SJCRH30 (cell line): ENCODE results near the gene EHMT1. TPM values are rescaled to one million over a fixed set of nuclear protein-coding genes. Genes with fewer than 3 reads are reported as not detected.

ENCODE experiments used
- DNase-seq, 2 experiments: peaks; one replicate each; pipeline ENCODE4 v3.0.0-alpha.2; 2015 to 2020
- H3K27ac ChIP-seq: fragments of 250-450 bp; sonication (Bioruptor Pico); 2 replicates; pipeline ENCODE4 v1.5.1; 2020; ENCODE audit warnings: mild to moderate bottlenecking, moderate library complexity
- H3K27me3 ChIP-seq: fragments of 250-450 bp; sonication (Bioruptor Pico); 2 replicates; pipeline ENCODE4 v1.5.1; 2020; ENCODE audit warnings: mild to moderate bottlenecking, moderate library complexity
- H3K36me3 ChIP-seq: fragments of 250-450 bp; sonication (Bioruptor Pico); 2 replicates; pipeline ENCODE4 v1.5.1; 2020; ENCODE audit warnings: mild to moderate bottlenecking, moderate library complexity
- H3K4me1 ChIP-seq: fragments of 250-450 bp; sonication (Bioruptor Pico); 2 replicates; pipeline ENCODE4 v1.5.1; 2020; ENCODE audit warnings: mild to moderate bottlenecking, moderate library complexity
- H3K4me3 ChIP-seq: fragments of 250-450 bp; sonication (Bioruptor Pico); 2 replicates; pipeline ENCODE4 v1.5.1; 2020; ENCODE audit warnings: mild to moderate bottlenecking, moderate library complexity
- H3K9me3 ChIP-seq: fragments of 250-450 bp; sonication (Bioruptor Pico); replicated peaks from 2 replicates; pipeline ENCODE4 v1.5.1; 2020; ENCODE audit warnings: mild to moderate bottlenecking, moderate library complexity
- total RNA-seq: library from RNA; depleted of rRNA; stranded (reverse); fragments of >200 nt; shearing (Covaris generic); gene quantifications from 2 replicates; pipeline ENCODE4 v1.2.3, GENCODE V29; 2014

EHMT1 gene
- total RNA-seq, 1 experiment from 2014 or later, result 79.6 TPM

- DNase-seq, result no peak
- Histone ChIP-seq H3K27ac (peak overlapping the region; percentile 7; the same call in 1 of the 2 replicates), H3K36me3 (peaks cover 30% of the 10 kb centered on the region), H3K4me3 (no peak overlapping the region), H3K27me3 (no peaks in the 10 kb centered on the region), H3K9me3 (peaks cover 9% of the 10 kb centered on the region), H3K4me1 (peaks cover 10% of the 10 kb centered on the region)
Observed at GRCh38 chr9:137739371-137740309, 120.8 kb downstream of the EHMT1 start.

GRCh38 chr9:137740312-137740711 lies 121.5 kb downstream of the EHMT1 start:
- H3K36me3 ChIP-seq, result peaks cover 24% of the 10 kb centered on the region
- H3K4me3 ChIP-seq, result no peak overlapping the region
- H3K27ac ChIP-seq, result peak overlapping the region; percentile 7; the same call in 1 of the 2 replicates
- H3K27me3 ChIP-seq, result no peaks in the 10 kb centered on the region
- H3K9me3 ChIP-seq, result peaks cover 2% of the 10 kb centered on the region
- peak; percentile 83 to 89 for DNase-seq
- H3K4me1 ChIP-seq, result peaks cover 17% of the 10 kb centered on the region

GRCh38 chr9:137741330-137741729 lies 122.5 kb downstream of the EHMT1 start:
- Histone ChIP-seq H3K27me3 (no peaks in the 10 kb centered on the region), H3K4me3 (no peak overlapping the region), H3K36me3 (peaks cover 18% of the 10 kb centered on the region), H3K9me3 (no peaks in the 10 kb centered on the region), H3K4me1 (peaks cover 26% of the 10 kb centered on the region), H3K27ac (no peak overlapping the region)
- no peak for DNase-seq

GRCh38 chr9:137742698-137743097 lies 123.9 kb downstream of the EHMT1 start:
- Histone ChIP-seq H3K36me3 (peaks cover 14% of the 10 kb centered on the region), H3K4me3 (no peak overlapping the region), H3K27ac (no peak overlapping the region), H3K9me3 (no peaks in the 10 kb centered on the region), H3K27me3 (no peaks in the 10 kb centered on the region), H3K4me1 (peaks cover 26% of the 10 kb centered on the region)
- no peak for DNase-seq

- H3K4me3 ChIP-seq, result no peak overlapping the region
- no peak for DNase-seq
- H3K27me3 ChIP-seq, result no peaks in the 10 kb centered on the region
- H3K36me3 ChIP-seq, result peaks cover 14% of the 10 kb centered on the region
- peaks cover 26% of the 10 kb centered on the region for H3K4me1 ChIP-seq
- no peaks in the 10 kb centered on the region for H3K9me3 ChIP-seq
- no peak overlapping the region for H3K27ac ChIP-seq
Observed at GRCh38 chr9:137743695-137744094, 124.9 kb downstream of the EHMT1 start.

- H3K36me3 ChIP-seq, result peaks cover 14% of the 10 kb centered on the region
- H3K9me3 ChIP-seq, result no peaks in the 10 kb centered on the region
- no peak for DNase-seq
- peaks cover 25% of the 10 kb centered on the region for H3K4me1 ChIP-seq
- H3K27me3 ChIP-seq, result no peaks in the 10 kb centered on the region
- H3K27ac ChIP-seq, result peak overlapping the region; percentile 64
- no peak overlapping the region for H3K4me3 ChIP-seq
Observed at GRCh38 chr9:137744632-137745183, 125.9 kb downstream of the EHMT1 start.

GRCh38 chr9:137745541-137745991 lies 126.8 kb downstream of the EHMT1 start:
- peak; percentile 93 to 95 for DNase-seq
- Histone ChIP-seq H3K27ac (peak overlapping the region; percentile 64), H3K9me3 (no peaks in the 10 kb centered on the region), H3K36me3 (peaks cover 18% of the 10 kb centered on the region), H3K4me1 (peaks cover 16% of the 10 kb centered on the region), H3K27me3 (no peaks in the 10 kb centered on the region), H3K4me3 (no peak overlapping the region)

- H3K36me3 ChIP-seq, result peaks cover 19% of the 10 kb centered on the region
- no peak for DNase-seq
- no peak overlapping the region for H3K4me3 ChIP-seq
- H3K4me1 ChIP-seq, result peaks cover 16% of the 10 kb centered on the region
- no peaks in the 10 kb centered on the region for H3K9me3 ChIP-seq
- no peaks in the 10 kb centered on the region for H3K27me3 ChIP-seq
- no peak overlapping the region for H3K27ac ChIP-seq
Observed at GRCh38 chr9:137748311-137748710, 129.5 kb downstream of the EHMT1 start.

GRCh38 chr9:137748741-137749140 lies 129.9 kb downstream of the EHMT1 start:
- H3K27me3 ChIP-seq, result no peaks in the 10 kb centered on the region
- H3K4me3 ChIP-seq, result no peak overlapping the region
- peaks cover 16% of the 10 kb centered on the region for H3K4me1 ChIP-seq
- peaks cover 19% of the 10 kb centered on the region for H3K36me3 ChIP-seq
- no peak for DNase-seq
- H3K27ac ChIP-seq, result no peak overlapping the region
- no peaks in the 10 kb centered on the region for H3K9me3 ChIP-seq

GRCh38 chr9:137749511-137749910 lies 130.7 kb downstream of the EHMT1 start:
- no peak for DNase-seq
- H3K27ac ChIP-seq, result no peak overlapping the region
- H3K4me1 ChIP-seq, result peaks cover 16% of the 10 kb centered on the region
- no peaks in the 10 kb centered on the region for H3K9me3 ChIP-seq
- no peaks in the 10 kb centered on the region for H3K27me3 ChIP-seq
- no peak overlapping the region for H3K4me3 ChIP-seq
- H3K36me3 ChIP-seq, result peaks cover 23% of the 10 kb centered on the region

- Histone ChIP-seq H3K27me3 (no peaks in the 10 kb centered on the region), H3K4me1 (peaks cover 12% of the 10 kb centered on the region), H3K9me3 (no peaks in the 10 kb centered on the region), H3K4me3 (no peak overlapping the region), H3K36me3 (peaks cover 28% of the 10 kb centered on the region), H3K27ac (no peak overlapping the region)
- no peak for DNase-seq
Observed at GRCh38 chr9:137750007-137750406, 131.2 kb downstream of the EHMT1 start.

- no peak overlapping the region for H3K4me3 ChIP-seq
- H3K27me3 ChIP-seq, result no peaks in the 10 kb centered on the region
- DNase-seq, result no peak
- no peaks in the 10 kb centered on the region for H3K9me3 ChIP-seq
- H3K27ac ChIP-seq, result no peak overlapping the region
- H3K4me1 ChIP-seq, result peaks cover 8% of the 10 kb centered on the region
- peaks cover 33% of the 10 kb centered on the region for H3K36me3 ChIP-seq
Observed at GRCh38 chr9:137750566-137750965, 131.8 kb downstream of the EHMT1 start.

- H3K27ac ChIP-seq, result no peak overlapping the region
- H3K4me1 ChIP-seq, result no peaks in the 10 kb centered on the region
- no peak for DNase-seq
- H3K36me3 ChIP-seq, result peaks cover 37% of the 10 kb centered on the region
- H3K9me3 ChIP-seq, result no peaks in the 10 kb centered on the region
- no peaks in the 10 kb centered on the region for H3K27me3 ChIP-seq
- no peak overlapping the region for H3K4me3 ChIP-seq
Observed at GRCh38 chr9:137751616-137752015, 132.8 kb downstream of the EHMT1 start.

- peaks cover under 1% of the 10 kb centered on the region for H3K4me1 ChIP-seq
Observed at GRCh38 chr9:137752426-137752825, 133.6 kb downstream of the EHMT1 start.

GRCh38 chr9:137753192-137753765 lies 134.5 kb downstream of the EHMT1 start:
- Histone ChIP-seq H3K4me1 (peaks cover 8% of the 10 kb centered on the region), H3K9me3 (no peaks in the 10 kb centered on the region), H3K36me3 (peaks cover 40% of the 10 kb centered on the region), H3K27me3 (no peaks in the 10 kb centered on the region), H3K4me3 (no peak overlapping the region), H3K27ac (no peak overlapping the region)
- DNase-seq, result no peak

More at GRCh38 chr9:137752426-137752825, 133.6 kb downstream of the EHMT1 start:
- H3K9me3 ChIP-seq, result no peaks in the 10 kb centered on the region
- H3K36me3 ChIP-seq, result peaks cover 36% of the 10 kb centered on the region
- H3K4me3 ChIP-seq, result no peak overlapping the region
- DNase-seq, result no peak
- no peaks in the 10 kb centered on the region for H3K27me3 ChIP-seq
- no peak overlapping the region for H3K27ac ChIP-seq
